ENCODE results near the gene OSBPL3.

The OSBPL3 gene

GRCh38 chr7:24888653-24889052 is 91.3 kb downstream of the OSBPL3 start:
- DNase-seq: no peak

DNA sequence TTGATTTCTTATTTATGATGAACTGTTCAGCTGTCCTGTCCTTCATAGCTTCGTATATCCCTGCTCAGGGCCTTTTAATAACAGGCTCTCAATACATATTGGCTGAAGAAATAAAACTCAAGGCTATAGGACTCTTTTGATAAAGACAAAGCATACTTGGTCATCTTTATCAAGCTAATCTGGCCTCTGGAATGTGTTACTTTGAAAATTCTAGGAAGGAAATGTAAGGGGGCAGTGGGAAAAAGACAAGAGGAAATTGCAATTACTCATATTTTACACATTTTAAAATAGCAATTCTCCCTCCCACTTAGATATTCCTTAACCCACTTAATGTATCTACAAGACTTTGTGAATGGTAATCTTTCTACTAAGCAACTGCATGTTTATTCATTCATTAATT is 94.3 kb downstream of the OSBPL3 start:
- no peak for DNase-seq

DNA sequence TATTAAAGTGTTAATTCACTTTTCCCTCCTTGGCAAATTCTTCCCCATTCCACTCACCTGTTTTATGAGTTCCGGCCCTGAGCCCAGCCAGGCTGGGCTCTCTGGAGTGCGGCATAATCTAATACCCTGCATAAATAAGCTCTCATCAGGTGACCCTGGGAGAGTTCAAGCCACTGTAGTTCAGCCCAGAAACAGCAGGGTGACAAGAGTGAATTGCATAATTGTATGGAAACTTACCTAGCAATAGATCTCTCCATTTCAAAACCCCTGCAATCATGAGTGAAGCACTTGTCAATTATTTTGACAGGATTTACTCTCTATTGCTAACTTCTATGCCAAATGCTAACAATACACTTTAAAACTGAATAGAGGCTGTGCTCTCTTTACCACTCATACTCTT is 94.7 kb downstream of the OSBPL3 start:
- no peak for DNase-seq

- DNase-seq: no peak
Measured at GRCh38 chr7:24884401-24884800, 95.6 kb downstream of the OSBPL3 start.

GRCh38 chr7:24883622-24884013 is 96.4 kb downstream of the OSBPL3 start:
- no peak for DNase-seq

GRCh38 chr7:24882989-24883621 is 96.9 kb downstream of the OSBPL3 start:
- DNase-seq: no peak

- DNase-seq: no peak
Measured at GRCh38 chr7:24881623-24882022, 98.4 kb downstream of the OSBPL3 start.

DNA sequence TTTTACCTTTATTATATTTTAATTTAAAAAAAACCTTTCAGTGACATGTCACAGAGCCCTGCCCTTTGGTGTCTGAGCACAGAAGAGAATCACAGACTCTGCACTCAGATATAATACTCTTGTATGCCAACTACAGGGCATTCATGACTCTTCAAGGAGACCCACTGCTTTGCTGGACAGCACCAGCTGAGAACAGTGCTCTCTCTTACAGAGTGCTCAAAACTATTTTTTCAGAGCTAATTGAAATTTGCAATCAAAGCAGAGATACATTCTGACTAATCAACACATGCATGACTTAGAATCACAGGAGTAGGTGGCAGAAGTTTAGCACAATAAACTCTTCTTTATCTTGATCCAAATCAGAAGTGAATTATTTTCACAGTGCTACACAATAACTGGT is 99.1 kb downstream of the OSBPL3 start:
- no peak for DNase-seq

DNA sequence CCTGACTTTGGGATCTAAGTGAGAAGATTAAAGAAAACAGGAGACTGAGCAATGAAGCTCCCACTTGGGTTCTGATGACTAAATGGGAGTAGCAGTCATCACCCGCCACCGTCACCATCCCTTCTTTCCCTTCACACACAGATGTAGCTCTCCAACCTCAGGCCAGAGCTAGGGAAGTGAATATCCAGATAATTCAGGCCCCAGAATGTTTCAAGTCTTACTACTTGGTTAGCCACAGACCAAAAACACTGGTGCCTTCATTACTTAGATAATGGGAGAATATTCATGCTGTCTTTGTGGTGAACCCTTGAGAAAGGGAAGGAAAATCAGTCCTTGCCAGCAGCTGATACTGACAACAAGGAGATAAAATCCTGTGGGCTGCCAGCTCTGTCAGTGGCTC is 100.7 kb downstream of the OSBPL3 start:
- no peak for DNase-seq

DNA sequence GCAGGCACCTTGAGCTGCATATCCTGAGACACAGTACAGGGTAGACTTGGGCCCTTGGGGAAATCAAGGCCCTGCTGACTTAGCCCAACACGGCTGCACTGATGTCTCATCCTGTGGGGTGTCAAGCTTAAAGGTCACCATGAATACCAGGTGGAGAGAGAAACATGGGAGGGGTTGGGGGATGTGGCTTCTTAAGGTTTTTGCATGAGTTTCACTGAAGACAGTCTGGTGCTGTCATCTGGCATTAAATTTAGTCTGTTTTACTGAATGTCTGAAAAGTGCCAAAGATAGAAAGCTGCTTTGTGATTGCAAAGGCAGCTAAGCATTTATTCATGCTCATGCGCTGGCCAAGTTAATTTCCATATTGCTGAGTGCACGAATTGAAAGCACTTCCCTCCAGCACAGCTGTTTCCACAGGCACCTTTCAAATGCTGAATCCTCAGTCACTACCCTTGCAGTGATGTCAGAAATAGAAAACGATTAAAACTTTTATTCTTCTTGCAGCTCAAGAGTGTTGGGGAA is 102.1 kb downstream of the OSBPL3 start:
- DNase-seq: no peak

DNA sequence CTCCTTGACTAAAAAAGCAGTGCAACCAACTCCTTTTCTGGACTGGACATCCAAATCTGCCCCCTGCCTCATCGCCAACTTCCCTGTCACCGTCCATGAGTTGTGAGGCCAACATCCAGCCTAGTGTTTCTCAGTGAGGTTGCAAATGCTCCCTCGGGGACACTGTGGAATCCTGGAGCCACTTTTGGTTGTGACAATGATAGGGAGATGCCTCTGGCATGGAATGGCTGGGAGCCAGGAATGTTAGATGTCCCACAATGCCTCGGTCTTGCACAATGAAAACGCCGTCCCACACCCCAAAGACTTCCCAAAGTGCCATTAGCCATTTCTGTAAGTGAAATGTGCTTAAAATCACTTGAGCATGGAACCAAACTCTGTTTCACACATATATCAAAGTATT is 105.2 kb downstream of the OSBPL3 start:
- DNase-seq: no peak

DNA sequence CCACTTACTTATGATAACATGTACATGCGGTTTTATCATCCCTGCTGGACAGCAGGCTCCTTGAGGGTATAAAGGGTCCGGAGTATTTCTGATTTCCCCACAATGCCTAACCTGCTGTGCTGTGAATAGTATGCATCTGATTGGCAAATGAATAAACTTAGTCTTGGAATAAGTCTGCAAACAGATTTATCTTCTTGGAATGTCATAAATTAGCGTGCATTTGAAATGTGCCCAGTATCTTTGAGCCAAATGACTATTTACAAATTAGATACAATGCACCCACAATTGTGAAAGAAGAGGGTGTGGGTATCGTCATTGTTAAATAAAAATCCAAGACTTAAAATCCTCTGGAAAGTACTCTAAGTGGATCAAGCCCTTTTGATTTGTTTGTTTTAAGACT is 106.0 kb downstream of the OSBPL3 start:
- DNase-seq: no peak

DNA sequence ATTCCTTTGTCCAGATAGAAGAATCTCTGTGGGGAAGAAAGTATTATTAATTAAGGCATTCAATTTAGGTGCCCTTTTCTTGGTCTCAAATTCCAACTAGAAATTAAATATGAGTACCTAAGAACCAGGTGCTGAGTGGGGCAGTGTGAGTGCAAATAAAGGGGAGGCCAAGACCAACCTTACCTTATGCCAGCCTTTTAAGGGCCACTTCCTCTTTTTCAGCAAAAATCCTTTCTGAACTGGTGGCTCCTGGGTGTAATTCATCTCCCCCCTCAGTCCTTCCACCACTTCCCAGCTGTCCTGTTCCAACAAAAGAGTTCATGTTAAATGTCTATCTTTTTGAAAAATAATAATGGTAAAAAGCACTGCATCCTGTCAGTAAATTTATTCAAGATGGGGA is 108.2 kb downstream of the OSBPL3 start:
- no peak for DNase-seq

GRCh38 chr7:24870766-24871165 is 109.2 kb downstream of the OSBPL3 start:
- DNase-seq: no peak

DNA sequence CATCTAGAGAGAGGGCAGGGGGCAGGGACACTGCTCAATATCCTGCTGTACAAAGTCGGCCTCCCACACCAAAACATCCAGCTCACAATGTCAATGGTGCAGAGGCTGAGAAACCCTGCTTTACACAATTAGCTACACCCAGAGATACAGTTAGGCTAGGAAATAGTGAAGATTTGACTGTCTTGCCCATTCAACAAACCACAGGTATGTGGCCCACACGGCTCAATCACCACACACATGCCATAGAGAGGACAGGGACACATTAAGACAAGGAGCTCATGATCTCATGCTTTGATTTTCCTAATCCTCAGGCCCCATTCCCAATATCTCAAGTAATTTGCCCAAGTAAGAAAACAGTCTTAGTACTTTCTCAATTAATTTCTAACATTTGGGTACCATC is 110.4 kb downstream of the OSBPL3 start:
- no peak for DNase-seq

- DNase-seq: no peak
Measured at GRCh38 chr7:24868741-24869140, 111.2 kb downstream of the OSBPL3 start.

DNA sequence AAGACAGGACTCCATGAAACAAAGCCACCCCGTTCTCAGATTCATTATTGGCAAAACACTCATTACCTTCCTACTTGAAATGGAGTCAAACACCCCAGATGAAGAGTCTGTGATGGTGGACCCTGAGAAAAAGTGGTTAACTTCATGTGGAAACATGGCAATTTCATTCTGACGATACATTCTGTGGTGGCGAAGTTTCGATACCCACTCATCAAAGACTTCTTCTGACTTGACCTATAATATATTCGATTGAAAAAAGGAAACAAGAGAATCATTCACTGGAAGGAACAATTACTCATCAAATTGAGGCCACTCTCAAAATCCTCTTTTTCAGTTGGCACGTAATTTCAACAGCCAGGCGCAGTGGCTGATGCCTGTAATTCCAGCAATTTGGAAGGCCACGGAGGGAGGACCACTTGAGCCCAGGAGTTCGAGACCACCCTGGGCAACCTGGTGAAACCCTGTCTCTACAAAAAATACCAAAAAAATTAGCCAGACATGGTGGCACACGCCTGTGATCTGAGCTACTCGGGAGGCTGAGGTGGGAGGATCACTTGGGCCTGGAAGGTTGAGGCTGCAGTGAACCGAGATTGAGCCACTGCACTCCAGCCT is 113.9 kb downstream of the OSBPL3 start:
- no peak for DNase-seq

DNA sequence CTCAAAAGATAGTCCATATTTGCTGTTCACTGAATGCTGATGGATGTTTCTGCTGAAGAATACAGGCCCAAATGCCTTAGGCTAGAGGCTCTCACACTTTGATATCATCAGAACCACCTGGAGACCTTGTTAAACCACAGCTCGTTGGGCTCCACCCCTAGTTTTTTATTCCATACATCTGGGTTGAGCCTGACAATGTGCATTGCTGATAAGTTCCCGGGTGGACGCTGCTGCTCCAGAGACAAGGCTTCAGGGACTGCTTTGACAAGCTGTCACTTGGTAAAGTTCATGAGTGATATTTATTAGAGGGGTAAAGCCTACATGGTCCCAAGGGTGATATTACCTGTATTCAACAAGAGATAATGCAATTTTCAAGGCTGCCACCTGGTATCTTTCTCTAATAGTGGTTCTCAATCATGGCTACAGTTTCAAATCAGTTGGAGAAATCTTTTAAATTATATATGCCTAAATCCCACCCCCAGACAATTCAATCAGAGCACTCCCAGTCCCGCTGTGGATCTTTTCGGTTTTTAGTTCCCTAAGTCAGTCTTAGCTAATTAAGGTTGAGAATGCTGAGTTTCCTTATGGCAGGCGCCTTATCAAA is 115.7 kb downstream of the OSBPL3 start:
- no peak for DNase-seq

- no peak for DNase-seq
Measured at GRCh38 chr7:24863626-24864025, 116.4 kb downstream of the OSBPL3 start.

- DNase-seq: no peak
Measured at GRCh38 chr7:24862461-24862860, 117.5 kb downstream of the OSBPL3 start.

GRCh38 chr7:24861336-24861735 is 118.6 kb downstream of the OSBPL3 start:
- DNase-seq: no peak

- no peak for DNase-seq
Measured at GRCh38 chr7:24860611-24861010, 119.4 kb downstream of the OSBPL3 start.

- no peak for DNase-seq
Measured at GRCh38 chr7:24858108-24858977, 121.6 kb downstream of the OSBPL3 start.

All from cerebellar nuclear complex (tissue), 1 donor.